Medulla oblongata (tissue), 1 donor: Measurements from ENCODE around the gene LINS1.

Source experiments
- DNase-seq: peaks from one replicate; pipeline ENCODE4 v3.0.0-alpha.2; 2015; ENCODE audit errors: extremely low spot score

The LINS1 gene, protein sequence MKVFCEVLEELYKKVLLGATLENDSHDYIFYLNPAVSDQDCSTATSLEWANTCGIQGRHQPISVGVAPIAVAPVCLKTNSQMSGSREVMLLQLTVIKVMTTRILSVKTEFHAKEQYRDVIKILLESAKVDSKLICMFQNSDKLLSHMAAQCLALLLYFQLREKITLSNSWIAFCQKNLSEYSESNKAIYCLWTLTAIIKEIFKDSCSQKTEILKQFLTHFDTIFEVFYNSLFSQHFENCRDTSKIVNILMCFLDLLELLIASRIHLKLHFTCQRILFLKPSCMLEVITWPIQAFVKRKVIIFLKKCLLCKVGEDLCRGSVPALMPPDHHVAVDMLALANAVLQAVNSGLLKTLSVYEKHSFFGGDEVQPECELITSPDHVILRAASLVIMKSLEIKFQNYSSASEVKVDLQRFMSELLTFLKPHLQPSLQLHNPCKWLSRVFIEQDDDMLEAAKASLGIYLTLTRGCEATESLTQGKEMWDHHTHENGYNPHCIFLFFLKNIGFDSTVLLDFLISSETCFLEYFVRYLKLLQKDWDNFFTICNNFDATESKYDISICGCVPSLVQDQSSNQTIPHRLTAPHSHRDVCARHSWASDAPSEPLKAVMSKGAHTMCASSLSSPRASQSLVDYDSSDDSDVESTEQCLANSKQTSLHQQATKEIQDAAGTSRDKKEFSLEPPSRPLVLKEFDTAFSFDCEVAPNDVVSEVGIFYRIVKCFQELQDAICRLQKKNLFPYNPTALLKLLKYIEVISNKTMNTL

DNA sequence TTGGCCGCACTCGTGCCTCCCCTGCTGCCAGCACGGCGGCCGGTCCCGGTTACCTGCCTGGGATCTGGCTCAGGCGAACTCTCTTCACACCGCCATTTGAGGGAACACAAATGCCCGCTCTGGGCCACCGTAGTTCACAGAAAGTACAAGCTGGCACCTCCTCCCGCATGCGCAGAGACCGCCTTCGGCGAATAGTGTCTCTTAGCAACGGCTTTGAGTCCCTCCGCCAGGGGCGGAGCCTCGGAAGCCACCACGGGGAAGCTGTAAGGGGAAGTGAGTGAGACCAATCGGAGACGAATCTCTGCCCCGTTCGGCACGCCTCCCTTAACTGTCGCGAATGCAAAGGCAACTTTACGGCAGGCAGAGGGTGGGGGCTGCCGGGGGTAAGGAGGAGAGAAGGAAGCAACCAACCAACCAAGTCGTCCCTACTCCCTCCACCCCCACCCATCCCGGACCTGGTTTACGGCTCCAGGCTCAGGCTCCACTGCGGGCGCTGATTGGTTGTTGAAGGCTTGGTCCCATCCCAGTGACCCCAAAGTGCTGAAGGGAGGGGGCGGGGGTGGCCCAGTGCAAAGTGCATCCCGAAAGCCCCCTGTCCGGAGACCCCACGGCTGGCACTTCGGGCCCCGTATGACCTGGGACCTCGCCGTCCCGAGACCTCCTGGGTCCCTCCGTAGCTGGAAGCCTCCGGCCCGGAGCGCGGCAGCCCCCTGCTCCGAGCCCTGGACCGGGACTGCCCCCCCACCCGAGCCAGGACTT, at the start of gene LINS1, which contains the start of gene ASB7:
LINS1 (minus strand) TSS at position 121 of the 759 bp plus-strand sequence. CDS start 21,342 bp downstream, outside the sequence.
ASB7 (plus strand) TSS at position 526 of the 759 bp plus-strand sequence. CDS start 9,628 bp downstream, outside the sequence.
- peak; percentile 100 for DNase-seq

DNA sequence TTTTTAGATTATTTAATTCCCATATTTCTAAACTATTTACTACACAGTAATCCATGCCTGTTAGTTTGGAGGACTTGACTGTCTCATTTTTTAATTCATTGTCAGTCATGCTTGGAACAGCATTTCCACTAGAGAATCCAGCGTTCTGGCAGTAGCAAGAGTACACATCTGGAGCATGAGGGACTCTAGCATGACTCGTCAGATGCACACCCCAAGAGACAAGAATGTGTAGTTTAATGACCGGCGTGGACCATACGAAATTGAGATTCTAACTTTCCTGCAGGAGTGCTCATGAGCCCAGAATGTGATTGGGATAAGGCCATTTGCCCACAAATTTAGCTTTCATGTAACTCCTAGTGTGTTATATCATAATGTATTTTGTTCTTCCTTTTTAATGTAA, 49.3 kb upstream of the LINS1 start:
- no peak for DNase-seq

DNA sequence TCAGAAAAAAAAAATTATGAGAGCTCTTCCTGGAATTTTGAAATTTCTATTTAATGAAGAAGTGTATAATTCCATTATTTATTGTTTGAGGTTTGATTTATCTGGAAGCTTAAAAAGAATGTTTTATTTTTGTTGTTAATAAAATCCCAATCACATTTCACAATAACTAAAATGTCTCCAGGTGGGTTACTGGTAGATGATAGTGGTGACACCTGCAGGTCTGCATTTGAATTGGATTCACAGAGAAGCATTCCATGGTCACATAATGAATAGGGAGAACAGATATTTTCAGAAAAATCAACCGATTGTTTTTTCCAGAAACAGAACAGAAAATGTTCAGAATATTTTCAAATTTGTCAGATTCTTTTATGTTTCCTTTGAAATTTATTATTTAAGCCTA, 48.7 kb upstream of the LINS1 start:
- no peak for DNase-seq

DNA sequence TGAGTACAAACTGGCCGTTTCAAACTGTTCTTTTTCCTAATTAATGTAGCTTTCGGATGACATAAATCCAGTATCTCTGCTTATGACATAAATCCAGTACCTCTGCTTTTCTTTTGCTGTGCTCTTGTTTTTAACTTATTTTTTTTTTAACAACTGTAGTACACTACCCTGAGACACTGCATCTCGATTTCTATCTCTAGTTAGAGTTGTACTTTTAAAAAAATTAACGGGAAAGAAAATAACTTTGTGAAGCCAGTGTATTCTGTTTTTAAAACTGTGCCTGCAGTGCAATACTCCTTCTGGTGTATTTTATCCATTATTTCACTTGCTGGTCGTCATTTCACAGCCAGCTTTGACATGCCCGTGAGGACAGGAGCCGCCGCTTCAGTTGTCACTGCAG, 47.0 kb upstream of the LINS1 start:
- DNase-seq = no peak

DNA sequence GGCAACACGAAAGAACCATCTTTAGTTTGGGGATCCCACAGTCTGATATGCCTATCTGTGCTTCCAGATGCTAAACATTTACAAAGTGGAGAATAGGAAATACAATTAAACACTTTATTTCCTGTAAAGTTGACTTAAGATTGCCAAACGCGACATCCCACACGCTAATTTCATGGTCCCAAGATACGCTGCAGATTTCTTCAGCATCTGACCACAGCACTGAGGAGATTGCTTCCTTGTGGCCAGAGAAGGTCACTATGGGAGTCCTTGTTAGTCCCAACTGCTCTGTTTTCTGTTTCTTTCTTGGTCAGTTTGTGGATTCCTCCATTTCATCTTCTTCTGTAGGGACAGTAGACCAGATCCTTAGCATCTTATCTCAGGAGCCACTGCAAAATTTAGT, 43.7 kb upstream of the LINS1 start:
- no peak for DNase-seq

DNA sequence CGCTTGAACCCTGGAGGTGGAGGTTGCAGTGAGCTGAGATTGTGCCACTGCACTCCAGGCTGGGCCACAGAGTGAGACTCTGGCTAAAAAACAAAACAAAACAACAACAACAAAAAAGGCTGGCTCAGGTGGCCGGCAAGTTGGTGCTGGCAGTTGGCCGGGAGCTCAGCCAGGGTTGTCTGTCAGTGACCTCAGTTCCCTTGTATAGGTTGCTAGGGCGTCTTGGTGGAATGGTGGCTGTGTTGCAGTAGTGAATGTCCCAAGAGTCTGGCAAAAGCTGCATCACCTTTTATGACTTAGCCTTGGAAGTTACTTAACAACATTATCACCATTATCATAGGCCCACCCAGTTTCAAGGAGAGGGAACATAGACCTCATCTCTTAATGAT, 41.0 kb upstream of the LINS1 start:
- DNase-seq = no peak

DNA sequence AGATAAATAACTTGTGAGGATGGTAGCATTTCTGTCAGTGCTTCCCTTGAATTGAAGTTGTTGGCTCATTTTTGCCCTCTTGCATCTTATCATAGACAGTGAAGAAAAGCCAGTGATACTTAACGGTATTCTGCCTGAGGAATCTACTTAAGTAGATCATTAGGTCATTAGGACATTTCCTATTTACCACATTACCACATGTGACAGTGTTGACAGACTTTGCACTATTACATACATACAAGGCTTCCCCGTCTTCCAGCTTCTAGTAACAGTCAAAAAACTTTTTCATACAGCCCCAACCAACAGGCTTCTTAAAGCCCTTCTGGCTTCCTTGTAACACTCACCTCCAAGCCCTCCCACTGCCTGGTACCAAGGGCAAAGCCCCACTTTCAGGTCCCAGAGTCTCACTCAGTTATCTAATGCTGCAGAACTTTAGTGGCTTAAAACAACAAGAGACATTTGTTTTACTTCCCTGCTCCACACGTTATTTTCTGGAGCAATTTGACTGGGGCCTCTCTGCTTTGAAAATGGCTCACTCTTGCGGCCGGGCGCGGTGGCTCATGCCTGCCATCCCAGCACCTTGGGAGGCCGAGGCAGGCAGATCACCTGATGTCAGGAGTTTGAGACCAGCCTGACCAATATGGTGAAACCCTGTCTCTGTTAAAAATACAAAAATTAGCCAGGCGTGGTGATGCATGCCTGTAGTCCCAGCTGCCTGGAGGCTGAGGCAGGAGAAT, 40.4 kb upstream of the LINS1 start:
- no peak for DNase-seq

DNA sequence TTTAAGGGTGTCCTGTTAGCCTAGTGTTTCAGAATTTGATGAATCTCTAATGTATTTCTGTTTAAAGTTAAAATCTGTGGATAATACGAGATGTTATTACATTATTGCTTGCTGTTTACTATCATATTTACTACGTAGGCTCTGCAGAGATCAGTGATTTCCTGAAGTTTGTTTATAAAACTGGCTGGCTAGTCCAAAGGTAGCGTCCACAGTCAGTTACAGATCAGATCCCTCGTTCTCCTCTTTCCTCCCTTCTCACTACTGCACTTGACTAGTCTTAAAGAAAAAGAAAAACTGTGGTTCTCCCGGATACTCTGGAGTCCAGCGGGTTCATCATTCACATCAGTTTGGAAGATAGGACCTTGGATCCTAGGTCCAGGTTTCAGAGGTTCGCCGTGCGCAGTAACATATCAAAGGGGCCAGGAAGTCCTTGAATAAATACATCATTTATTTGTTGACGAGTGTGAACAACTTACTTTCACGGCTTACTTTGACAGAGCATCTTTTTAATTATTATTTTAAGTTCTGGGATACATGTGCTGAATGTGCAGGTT, 36.3 kb upstream of the LINS1 start:
- no peak for DNase-seq

DNA sequence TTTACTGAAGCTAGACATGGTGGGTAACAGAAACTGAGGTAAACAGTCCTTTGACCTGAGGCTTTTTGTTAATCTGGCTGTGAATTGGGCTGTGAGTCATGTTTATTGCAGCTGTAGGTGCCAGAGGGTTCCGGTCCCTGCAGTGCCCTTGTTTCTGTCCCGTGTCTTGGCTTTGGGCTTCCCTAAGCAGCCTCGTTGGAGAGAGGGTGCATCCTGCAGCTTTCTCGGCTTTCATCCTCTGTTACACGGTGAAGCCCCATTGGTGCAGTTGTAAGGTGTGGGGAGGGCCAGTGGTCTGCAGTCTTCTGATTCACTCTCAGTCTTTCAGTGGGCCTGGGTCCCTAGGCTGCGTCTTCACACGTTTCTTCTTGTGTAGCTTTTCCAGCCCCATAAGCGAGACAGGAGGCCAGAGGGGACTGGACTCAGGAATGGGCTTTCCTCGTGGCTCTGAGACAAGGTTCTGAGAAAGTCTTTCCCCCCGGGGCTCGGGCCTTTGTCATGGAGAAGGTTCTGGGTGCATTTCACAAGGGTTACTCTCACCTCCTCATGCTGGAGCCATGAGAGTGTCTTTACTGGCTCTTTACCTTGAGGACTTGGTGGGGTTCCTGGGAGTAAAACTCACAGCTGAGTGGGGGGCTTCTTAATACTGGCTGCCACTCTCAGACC, 33.6 kb upstream of the LINS1 start:
- no peak for DNase-seq

DNA sequence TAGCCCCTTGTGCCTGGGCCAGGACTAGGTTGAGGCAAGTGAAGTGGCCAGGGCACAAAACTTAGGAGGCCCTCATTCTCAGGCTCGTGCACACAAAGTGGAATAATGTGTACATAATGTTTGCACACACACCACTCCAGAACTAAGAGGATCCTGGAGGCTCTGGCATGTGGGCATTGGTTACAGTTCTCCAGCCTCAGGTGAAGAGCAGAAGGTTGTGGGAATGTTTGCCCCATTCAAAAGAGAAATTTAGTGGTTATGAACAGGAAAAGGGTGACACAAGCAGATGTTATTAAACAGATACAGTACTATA, 31.7 kb upstream of the LINS1 start:
- no peak for DNase-seq

DNA sequence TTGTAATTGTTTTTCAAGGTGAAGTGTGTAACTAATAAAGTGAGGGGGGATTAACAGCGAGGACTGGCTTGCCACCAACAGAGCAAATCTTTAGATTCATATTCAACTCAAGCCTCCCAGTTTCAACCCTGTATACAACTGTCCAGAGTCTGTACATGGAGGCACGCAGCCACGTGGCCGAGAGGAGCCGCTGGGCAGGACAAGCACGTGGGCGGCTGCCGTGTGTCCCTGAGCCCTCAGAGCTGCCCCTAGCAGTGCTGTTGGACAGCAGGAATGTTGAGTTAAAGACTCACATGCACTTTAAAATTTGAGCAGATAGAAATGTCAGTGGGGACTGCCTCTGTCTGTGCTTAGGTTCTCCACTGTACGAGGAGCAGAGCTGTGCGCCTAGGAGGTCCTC, 29.8 kb upstream of the LINS1 start:
- DNase-seq = no peak

DNA sequence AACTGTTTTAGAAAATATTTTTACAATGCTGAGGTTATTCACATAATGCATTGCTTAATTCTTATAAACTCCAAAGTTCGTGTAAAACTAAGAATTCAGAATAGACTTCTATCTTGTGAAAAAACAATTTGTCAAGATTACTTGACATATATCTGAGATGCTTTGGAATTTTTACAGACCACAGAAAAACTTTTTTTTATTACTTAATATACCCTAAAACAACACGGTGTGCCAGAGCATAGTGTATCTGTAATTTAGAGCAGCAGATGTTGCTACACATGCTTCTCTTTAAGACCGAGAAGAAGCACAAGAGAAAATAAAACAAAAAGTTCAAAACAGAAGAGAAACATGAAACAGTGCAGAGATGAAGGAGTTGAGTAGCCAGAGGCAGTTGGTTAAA, 26.8 kb upstream of the LINS1 start:
- DNase-seq = no peak

DNA sequence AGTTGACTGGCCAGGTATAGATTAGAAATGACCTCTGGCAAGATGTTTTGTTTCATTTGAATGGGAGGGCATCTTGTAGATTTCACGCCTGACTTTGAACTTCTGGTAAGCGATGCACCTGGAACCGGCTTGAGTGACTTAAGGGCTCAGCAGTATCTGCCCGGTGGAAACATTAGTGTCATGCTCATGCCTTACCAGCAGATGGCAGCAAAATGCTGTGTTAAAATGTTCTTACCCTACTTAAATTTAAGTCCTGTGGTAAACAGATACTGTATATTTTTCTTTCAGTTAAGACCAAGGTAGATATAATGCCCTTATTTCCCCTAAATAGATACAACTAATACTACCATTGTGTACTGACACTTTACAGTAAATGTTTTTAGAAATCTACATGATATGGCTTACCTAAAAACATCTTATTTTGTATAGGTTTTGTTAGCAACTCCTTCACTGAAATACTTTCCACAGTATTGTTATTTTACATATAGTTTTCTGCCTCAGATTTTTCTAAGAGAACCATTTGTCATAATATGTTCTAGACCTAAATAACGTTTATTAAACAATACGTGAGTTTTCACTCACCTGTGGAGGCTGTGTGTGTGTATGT, 25.9 kb upstream of the LINS1 start:
- peak; percentile 89 for DNase-seq

DNA sequence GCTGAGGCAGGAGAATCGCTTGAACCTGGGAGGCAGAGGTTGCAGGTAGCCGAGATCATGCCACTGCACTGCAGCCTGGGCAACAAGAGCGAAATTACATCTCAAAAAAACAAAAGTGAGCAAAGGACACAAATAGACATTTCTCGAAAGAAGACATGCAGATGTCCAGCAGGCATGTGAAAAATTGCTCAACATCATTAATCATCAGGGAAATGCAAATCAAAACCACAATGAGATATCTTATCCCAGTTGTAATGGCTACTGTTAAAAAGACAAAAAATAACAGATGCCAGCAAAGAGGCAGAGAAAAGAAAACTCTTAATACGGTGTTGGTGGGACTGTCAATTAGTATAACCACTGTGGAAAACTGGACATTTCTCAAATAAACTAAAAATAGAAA, 21.3 kb upstream of the LINS1 start:
- DNase-seq = no peak

DNA sequence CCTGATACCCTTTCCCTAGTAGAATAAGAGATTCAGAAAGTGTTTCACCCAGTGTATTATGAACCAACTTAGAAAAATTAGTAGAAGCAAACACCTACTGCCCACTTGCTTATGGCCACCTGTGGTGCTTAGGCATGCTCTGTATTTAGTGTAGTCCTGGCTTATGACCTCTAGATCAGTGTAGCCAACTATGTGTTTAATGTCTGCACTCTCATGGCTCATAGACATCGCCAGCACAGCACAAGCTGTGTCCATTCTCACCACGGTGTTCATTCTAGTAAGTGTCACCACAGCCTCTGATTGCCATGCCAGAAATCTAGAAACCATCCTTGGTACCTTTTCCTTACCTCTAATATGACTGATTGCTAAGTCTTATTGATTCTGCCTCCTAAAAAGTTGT, 14.7 kb upstream of the LINS1 start:
- DNase-seq = no peak

DNA sequence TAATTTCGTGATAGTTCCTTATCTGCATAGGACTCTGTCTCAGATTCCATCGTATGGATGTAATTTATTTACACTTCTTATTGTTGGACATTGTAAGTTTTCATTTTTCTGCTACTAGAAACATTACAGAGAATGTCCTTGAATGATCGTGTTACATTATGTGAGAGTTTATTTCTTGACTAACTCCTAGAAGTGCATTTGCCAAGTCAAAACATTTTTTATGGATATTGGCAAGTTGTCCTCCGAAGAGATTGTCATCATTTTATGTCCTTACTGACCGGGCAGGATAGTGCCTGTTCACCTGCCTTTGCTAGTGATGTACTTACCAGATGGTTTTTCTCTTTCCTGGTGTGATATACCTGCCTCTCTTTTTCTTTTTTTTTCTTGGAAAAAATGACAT, 13.8 kb upstream of the LINS1 start:
- DNase-seq = no peak

DNA sequence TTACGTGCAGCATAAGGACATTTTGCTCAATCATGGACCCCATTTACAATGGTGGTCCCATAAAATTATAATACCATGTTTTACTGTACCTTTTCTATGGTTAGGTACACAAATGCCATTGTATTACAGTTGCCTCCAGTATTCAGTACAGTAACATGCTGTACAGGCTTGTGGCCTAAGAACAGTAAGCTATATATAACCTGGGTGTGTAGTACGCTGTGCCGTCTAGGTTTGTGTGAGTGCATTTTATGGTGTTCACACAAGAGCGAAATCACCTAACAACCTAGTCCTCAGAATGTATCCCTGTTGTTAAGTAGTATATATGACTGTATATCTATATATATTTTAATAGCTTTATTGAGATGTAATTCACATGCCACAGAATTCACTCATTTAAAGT, 12.9 kb upstream of the LINS1 start:
- DNase-seq = no peak

DNA sequence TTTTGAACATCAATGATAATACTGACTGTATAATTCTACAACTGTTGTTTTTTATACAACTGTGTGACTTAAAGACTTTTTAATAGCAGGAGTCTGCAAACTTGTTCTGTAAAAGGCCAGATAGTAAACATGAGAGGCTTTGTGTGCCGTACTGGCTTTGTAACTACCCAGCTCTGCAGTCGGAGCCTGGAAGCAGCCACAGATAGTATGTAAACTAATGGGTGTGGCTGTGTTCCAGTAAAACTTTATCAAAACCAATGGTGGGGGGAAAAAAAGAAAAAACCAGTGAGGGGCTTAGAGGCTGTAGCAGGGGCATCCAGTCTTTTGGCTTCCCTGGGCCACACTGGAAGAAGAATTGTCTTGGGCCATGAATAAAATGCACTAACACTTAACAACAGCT, 12.4 kb upstream of the LINS1 start:
- no peak for DNase-seq

DNA sequence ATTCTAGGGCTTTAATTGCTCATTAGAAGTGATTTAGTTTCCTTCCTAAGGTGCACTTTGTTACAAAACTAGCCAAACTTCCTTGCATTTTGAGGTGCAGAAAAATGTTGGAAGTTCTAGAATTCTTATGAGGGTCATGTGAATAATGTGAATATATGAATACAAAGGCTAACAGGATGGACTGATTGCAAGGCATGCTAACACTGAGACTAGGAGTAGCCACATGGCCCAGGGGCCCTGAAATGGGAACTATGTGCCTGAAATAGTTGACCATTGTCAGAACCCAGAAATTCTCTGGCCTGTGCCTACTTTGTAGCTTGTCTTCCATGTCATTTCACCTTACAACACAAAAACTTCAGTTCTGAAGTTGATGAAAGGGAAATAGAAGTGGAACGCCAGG, 11.2 kb upstream of the LINS1 start:
- no peak for DNase-seq

DNA sequence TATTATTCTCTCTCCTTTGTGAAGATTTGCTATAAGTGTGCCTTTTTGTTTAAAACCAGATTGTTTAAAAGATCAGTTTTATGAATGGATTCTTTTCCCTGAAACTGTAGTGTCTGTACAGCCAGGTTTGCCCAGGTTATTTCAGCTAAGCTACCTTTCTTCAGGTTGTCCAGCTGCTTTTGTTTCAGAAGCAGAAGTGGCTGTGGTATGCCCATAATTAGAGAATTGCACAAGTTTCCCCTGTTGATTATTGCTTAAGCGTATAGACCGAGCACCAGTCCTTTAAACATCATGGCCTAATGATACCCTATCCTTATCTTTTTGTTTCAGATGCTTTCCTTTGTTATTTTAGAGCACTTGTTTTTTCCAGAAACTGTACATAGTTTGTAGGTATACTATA, 10.6 kb upstream of the LINS1 start:
- no peak for DNase-seq
